CD4-positive, alpha-beta T cell treated with Interferon alpha-2 for 1 hour (primary cell): ENCODE measurements around the gene UBP1.
"Not testable (repeated sequence)": the region's sequence is repeated elsewhere in the genome, so short reads cannot be mapped to it uniquely, and the experiment has no call there.

Experiments
- DNase-seq, 2 donors: peaks; one replicate each; pipeline ENCODE4 v3.0.0-alpha.2; 2020 to 2022

Gene UBP1

DNA sequence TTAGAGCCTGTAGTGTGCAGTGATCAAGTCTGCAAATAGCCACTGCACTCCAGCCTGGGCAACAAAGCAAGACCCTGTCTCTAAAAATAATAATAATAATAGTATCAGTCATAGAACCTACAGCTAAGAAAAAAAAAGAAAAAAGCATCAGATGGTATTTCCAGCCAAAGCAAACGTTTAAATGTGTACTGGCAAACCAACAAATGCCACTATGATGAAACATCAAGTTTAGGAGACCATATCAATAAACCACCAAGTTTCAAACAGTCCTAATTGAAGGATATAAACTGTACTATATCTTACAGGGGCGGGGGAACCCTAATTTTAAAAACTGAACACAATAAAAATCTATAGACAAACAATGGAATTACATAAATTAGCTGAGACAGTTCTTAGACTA, 6.4 kb downstream of the UBP1 start:
- DNase-seq, result no peak

DNA sequence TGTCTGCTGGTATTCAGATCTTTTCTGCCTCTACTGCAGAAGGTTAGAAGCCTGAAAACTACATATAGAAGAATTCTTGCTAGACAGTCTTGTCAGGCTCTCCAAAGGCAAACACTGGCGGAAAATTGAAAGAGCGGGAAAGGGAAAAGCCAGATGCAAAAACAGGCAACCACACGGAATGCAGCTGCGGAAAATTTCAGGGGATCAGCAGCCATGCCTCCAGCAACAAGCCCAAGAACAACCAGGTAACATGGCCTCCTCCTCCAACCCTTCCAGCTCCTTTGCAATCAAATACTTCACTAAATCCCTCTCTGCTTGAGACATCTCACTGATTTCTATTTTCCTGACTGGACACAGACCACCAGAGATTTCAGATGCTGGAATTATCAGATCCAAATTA, 9.6 kb downstream of the UBP1 start:
- no peak for DNase-seq

DNA sequence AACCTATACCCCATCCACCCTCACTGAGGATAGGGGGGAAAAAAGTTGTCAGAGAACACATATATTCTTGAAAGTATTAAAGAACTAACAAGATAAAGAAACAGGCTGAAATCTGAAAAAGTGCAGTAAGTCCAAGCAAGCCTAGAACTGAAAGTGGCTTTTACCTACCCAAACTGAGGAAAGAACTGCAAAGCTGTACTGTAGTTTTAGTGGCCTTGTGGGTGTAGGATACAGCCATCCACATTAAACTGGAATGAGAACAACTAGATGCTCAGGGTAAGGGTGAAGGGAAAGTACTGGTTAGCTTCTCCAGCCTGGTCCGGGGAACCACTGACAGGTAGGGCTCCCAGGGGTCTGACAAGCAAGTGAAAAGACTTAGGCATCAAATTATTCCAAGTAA, 10.1 kb downstream of the UBP1 start:
- DNase-seq, result no peak

DNA sequence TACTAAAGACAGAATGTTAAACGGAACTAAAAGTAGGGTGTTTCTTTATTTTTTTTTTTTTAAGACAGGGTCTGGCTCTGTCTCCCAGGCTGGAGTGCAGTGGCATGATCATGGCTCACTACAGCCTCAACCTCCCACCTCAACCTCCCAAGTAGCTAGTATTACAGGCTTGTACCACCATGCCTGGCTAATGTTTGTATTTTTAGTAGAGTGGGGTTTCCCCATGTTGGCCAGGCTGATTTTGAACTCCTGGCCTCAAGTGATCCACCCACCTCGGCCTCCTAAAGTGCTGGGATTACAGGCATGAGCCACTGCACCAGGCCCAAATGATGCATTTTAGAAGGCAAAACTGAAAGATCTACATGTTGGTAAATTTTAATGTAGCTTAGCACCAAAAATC, 10.9 kb downstream of the UBP1 start:
- not testable (repeated sequence) for DNase-seq

DNA sequence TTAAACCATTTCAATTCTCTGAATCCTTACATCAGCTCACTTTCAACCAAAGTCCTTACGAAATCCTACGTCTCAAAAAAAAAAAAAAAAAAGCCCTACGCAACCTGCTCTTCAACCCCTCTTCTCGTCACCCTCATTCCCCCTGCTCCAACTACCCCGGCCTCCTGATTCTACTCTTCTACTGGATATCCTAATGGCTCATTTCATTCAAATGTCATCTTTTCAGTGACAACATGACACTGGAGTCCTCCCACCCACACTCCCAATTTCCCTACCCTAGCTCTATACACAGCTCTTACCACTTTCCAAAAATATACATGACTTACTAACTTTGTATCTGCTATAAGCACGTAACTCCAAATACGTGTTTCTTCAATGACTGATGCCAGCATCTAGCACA, 11.5 kb downstream of the UBP1 start:
- no peak for DNase-seq

DNA sequence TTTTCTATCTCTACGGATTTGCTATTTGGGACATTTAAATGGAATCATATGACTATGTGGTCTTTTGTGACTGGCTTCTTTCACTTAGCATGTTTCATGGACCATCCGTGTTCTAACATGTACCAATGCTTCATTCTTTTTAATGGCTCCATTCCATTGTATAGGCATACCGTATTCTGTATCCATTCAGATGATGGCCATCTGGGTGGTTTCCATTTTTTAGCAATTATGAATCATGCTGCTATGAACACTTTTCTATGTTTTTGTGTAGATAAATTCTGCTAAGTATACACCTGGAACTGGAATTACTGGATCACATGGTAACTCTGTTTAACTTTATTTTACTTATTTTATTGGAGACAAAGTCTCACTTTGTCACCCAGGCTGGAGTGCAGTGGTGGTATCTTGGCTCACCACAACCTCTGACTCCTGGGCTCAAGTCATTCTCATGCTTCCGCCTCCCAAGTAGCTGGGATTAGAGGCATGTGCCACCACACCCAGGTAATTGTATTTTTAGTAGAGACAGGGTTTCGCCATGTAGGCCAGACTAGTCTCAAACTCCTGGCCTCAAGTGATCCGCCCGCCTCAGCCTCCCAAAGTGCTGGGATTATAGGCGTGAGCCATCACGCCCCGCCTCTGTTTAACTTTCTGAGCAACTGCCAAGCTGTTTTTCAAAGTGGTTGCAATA, 13.4 kb downstream of the UBP1 start:
- no peak for DNase-seq

DNA sequence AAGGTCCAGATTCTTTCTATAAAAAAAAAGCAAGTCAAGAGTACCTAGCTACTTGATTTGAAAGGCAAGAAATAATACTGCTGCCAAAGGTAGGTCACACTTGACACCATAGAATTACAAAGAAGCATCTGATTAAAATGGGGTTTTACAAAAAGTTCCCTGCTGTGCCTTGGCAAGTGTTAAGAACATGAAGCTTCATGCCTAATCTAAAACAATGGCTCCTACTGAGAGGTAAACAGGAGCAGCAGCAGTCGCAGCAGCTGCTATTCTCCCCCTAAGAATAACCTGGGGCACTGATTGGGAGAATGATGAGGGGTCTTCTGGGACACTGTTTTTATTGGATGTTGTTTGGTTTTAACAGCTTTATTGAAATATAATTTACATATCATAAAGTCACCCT, 14.1 kb downstream of the UBP1 start:
- no peak for DNase-seq

DNA sequence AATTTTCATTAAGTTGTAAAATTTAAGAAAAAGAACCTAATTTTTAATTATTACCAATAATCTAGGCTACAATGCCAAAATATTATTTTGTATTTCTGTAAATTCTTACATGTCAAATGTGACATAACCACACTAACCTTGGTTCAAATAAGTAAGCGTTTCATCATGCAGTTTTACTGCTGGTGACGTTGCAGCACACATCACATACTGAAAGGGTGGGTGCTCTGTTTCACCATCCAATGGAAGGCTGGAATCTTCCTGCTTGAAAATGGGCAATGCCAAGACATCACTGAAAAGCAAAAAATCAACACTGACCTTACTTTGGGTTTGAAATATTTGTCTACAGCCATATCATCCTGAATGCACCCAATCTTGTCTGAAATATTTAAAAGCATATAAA, 14.8 kb downstream of the UBP1 start:
- DNase-seq, result no peak

DNA sequence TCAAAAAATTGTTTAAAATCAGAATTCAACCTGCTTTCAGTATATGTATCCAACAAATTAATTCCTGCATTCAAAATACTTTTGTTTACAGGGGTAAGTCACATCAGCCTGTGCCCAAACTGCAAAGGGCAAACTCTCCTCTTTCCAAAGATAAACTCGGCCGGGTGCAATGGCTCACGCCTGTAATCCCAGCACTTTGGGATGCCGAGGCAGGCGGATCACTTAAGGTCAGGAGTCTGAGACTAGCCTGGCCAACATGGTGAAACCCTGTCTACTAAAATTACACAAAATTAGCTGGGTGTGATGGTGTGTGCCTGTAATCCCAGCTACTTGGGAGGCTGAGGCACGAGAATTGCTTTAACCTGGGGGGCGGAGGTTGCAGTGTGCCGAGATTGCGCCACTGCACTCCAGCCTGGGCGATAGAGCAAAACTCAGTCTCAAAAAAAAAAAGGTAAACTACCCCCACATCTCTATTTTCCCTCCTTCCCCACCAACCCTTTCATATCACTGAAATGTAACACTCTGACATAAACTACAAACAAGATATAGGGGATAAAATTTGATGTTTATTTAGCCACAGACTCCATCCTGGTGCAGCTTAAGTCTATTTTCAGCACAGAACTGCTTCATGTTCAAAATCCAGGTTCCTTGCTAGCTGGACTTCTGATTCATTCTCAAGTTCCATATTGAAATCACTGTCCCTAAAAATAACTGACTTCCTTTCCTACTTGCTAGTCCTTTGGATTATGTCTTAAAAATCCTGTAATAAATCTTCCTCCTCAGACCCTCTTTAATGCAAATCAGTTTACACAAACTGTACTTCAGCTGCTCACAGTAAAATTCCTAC, 15.4 kb downstream of the UBP1 start:
- no peak for DNase-seq

DNA sequence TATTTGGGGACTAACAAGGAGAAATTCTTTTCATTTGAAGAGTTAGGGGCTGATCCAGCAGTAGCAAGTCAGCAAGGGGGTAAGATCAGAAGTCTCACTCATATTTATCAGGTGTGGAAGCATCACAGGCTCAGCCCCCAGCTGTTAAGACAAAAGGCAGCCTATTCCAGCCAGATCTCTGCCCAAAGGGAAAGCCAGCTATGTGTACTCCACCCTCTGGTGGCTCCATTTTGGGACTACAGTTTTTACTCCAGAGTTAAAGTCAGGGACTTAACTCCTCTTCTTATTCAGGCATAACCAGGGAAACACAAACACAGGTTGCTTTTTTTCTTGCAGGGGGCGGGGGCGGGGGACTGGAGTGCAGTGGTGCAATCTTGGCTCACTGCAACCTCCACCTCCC, 19.2 kb downstream of the UBP1 start:
- DNase-seq, result peak in 1 of 2 donors; percentile 8

DNA sequence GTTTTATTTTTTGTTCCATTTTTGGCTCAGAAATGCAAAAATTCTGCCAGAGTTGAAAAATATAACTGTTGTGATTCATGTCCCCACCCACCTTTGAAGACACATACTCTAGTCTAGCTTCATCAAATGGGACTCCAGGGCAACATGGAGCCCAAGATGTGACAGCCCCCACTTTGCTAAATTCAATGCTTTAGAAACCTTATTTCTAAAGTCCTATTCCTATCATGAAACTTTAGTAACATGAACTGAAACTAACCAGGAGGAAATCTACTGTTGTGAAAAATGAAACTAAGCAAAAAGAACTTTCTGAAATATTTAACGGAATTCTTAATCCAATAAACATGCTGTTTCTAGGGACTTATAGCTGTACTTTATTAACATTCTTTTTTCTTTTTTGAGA, 20.3 kb downstream of the UBP1 start:
- no peak for DNase-seq

DNA sequence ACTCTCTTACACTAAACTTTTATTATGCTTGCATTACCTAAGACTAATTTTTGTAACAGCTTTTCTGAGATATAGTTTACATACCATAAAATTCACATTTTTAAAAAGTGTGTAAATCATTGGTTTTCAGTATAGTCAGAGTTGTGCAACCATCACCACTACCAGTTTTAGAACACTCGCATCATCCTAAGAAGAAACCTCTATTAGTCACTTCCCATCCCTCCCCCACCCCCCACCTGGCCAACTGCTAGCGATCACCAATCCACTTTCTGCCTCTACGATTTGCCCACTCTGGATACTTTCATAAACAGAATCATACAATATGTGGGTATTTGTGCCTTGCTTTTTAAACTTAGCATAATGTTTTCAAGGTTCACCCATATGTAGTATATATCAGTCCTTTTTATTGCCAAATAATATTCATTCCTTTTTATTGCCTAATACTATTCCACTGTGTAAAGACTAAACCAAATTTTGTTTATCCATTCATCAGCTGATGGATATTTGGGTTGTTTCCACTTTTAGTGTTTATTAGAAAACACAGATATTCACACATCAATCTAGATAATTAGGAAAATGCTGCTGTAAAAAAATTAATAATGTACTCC, 23.0 kb downstream of the UBP1 start:
- DNase-seq, result no peak

DNA sequence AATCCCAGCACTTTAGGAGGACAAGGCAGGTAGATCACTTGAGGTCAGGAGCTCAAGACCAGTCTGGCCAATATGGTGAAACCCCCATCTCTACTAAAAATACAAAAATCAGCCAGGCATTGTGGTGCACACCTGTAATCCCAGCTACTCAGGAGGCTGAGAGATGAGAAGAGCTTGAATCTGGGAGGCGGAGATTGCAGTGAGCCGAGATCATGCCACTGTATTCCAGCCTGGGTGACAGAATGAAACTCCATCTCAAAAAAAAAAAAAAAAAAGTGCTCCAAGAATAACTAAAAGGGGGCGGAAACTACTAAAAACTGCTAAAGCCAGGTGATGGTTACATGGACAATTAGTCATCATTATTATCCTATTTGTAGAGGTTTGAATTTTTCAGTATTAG, 29.4 kb downstream of the UBP1 start:
- DNase-seq, result not testable (repeated sequence)

DNA sequence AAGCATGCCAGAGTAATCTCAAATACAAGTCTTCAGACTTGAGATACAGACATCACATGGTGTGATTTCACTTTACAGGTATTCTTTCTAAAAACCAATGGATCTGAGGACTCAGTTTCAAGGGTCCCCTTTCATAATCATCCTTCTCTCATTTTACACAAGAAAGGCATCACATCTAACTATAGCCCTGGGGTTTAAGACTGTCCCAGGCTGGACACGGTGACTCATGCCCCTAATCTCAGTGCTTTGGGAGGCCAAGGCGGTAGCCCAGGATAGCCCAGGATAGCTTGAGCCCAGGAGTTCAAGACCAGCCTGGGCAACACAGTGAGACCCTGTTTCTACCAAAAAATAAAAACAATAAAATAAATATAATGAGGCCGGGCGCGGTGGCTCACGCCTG, 36.4 kb downstream of the UBP1 start:
- DNase-seq, result no peak

DNA sequence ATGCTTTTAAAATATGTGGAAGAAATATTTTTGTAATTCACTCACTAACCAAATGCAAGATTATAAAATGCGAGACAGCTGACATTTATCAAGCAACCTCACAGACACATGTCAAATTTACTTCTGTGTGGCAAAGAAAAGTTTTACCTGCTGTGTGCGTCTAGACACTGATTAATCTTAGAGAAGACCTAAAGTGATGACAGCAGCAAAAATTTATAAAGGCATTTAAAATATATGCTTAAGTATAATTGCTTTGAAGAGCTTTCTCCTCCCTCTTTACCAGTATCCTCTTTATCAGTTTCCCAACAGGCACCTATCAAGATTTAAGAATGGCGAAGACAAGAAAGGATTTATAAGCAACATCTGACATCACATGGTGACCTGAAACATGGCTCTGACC, 37.3 kb downstream of the UBP1 start:
- DNase-seq, result no peak

DNA sequence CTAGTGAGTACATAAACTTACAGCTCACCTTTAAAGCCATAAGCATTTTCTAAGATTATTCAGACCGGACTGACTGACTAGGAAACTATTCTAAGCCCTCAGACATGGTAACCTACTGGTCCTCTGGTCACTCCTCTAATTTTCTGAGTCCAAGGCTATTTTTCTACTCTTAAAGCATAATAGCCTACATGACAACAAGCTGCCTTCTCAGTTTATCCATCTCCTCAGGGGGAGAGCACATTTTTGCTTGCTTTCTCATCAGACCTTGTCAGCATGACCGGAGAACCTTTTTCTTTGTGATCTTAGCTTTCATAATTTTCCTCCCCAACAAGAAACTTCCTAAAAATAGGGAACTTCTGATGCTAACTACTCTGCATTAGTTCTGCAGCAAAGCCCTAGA, 38.4 kb downstream of the UBP1 start:
- DNase-seq, result no peak

DNA sequence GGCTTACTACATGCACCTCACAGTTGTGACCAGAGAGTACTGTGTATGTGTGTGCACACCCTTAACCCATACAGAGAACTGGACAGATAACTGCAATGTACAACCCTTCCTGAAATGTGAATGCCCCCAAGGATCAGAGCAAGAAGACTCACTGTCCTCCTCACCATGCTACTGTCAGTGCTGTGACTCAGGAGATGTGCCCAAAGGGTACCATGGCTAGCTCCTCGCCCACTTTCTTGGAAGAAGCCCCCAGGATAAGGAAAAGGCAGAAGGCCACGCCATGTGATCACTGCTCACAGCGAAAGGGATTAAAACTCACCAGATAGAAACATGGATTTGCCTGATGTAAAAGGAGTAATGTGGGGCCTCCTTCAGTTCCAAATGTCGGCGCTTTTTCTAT, 41.8 kb downstream of the UBP1 start:
- no peak for DNase-seq

DNA sequence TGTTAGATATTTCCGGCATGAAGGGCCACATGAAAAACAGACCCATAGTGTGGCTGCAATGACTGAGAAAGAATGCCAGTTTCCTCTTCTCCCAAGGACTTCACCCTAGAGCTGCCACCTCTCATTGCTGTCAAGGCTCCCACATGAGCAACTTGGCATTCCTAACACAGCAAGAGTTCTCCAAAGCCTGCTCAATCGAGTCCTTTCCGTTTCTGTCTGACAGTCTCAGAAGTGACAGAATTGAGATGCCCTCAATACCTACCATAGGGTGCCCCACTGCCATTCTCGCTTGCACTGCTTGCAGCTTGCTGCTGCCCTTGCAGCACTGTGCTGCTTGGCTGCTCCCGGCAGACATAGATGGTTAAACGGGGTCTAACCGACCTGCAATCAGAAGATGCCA, 44.3 kb downstream of the UBP1 start:
- no peak for DNase-seq

DNA sequence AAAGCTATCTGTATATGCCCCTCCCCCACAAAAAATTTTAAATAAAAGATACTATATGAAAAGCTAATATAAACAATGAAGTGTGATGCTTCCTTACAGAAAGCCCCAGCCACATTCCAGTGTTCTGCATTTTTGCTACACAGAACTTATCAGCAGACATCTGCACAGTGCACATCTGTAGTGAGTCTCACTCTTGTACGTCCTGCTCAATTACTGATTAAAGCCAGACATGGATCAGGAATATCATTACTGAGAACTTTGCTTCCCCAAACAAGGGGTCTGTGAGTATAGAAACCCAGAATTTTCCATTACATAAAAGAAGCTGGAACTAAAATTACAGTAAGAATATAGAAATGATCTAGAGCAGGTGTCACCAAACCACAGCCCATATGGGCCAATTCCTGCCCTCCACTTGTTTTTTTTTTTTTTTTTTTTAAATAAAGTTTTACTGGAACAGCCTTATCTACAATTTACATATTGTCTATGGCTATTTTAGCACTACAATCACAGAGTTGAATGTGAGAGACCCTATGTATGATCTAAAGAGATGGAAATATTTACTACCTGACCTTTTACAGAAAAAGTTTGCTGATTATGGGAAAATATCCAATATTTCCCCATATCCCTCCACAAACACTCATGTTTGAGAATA, 45.7 kb downstream of the UBP1 start:
- no peak for DNase-seq

DNA sequence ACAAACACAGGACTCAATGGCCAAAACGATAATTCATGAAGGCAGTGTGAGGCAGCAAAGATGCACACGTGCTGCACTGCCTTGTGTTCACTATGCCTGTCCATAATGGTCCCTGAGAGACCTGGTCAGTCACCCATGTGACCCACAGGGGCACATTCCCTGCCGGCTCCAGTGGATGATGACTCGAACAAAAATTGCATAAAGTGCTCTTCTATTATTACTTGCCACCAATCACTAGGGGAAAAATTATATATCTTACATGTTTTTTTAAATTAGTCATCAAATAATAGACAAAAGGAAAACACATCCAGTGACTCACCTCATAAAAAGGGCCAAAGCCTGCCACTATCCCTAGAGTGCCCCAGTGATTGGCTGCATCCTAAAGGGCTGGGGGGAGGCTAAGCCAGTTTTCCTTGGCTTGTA, 47.5 kb downstream of the UBP1 start:
- DNase-seq, result no peak

DNA sequence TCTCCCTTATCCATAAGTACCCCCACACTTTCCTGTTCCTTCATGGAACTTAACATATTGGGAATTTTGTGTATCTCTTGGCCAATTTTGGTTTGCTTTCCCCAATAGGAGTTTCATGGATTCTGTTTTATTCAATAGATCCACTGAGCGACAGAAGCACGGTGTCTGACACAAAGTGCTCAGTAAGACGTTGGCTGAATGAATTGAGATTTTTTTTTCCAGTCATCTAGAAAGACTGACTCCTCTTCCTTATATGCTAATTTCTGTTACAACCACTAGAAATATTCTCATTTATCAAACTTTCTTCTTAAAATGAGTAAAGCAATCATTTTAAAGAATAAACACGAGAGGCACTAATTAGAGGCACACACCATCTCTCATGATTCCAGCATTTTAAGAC, 48.1 kb downstream of the UBP1 start:
- no peak for DNase-seq

DNA sequence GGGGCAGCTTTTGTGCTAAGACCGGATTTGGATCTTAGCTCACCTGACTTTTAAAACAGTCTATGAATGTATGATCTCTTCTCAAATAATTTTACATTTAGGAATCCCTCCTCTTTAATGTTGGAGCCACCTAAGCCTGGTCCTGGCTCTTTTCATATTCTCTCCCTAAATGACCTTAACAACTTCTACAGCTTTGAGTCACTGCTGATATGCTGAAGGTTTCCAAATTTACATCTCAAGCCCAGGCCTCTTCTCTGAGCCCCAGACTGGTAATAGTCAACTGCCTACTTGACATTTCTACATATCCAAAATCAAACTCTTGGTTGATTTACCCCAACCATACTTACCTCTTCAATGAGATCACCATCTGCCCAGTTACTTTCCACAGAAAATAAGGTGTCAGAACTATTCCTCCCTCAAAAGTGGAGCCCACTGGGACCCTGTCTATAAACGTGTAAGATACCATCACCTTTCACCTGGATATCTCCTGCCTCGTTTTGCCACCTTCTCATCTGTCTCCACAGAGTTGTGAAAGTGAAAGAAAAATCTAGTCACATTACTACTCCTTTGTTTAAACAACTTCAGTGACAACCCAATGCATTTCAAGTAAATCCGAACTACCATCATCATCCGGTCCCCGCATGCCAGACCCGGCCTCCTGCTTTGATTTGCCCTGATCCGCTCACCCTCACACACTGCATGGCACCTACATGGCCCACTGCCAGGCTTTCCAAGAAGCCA, 48.8 kb downstream of the UBP1 start:
- DNase-seq, result peak in 1 of 2 donors; percentile 9

DNA sequence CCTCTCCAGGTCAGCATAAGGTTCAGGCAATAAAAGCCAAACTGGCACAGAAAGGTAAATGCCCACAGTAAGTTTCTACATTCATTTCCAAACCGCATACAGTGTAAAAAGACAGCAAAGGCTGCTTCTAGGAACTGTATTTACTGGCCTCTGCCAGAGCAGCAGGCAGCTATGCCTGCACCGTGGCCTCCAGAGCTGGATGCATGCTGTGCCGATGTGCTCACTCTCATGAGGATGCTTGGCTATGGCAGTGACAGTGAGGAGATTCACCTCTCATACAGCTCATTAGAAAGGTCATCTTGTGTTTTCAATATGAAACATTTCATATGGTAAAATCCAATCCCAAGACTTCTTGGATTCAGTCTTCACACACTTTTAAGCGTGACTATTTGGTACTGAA, 50.3 kb downstream of the UBP1 start:
- no peak for DNase-seq
